Measurements from ENCODE around the gene CLRN2.

- no peak for TF ChIP-seq CTCF (IDR thresholded peaks at IDR 0.05; ENCODE audit: low read depth, low read length, missing input control)
- no peak for TF ChIP-seq YY1 (IDR thresholded peaks at IDR 0.05)
- TF ChIP-seq ZBTB33 (IDR thresholded peaks at IDR 0.05) = no peak
Measured at GRCh38 chr4:17554568-17554967, 39.6 kb downstream of the CLRN2 start.

Data from liver (tissue), 2 donors.